Measurements from ENCODE around the gene DLGAP1.

Gene DLGAP1

GRCh38 chr18:4172196-4173100 lies 282.7 kb downstream of the DLGAP1 start:
- DNase-seq (ENCODE audit: low spot score): no peak
- in situ Hi-C loops (cut with MboI; ENCODE audit: low pct_unique_long_range_greater_than_20kb, low sequenced_read_pairs, unreplicated experiment): no loop called here

DNA sequence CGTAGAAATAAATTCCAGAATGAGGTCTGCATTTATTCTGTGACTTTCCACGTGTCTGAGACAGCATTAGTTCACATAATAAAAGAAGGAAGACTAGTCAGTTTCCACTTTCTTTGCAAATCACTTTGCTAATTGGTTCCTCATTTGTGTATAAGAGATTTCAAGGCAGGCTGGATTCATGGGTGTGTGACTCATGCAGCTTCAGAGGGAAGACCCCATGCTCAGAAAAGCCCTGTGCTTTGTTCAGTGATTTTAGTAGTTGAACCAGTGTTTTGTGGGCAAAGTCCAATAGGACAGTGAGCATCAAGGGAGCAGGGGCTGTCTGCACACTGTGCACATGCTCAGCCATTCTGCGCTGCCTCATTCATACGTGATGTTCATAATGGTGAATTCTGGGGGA lies 297.8 kb downstream of the DLGAP1 start:
- no peak for DNase-seq (ENCODE audit: low spot score)
- no peak for TF ChIP-seq CTCF (IDR thresholded peaks at IDR 0.05; ENCODE audit: extremely low read depth, insufficient read depth, missing control alignments)
- in situ Hi-C loops (cut with MboI; ENCODE audit: low pct_unique_long_range_greater_than_20kb, low sequenced_read_pairs, unreplicated experiment): no loop called here

More at GRCh38 chr18:4172196-4173100, 282.7 kb downstream of the DLGAP1 start:
- TF ChIP-seq CTCF (IDR thresholded peaks at IDR 0.05; ENCODE audit: extremely low read depth, insufficient read depth, missing control alignments): no peak

GRCh38 chr18:4146797-4147196 lies 308.3 kb downstream of the DLGAP1 start:
- TF ChIP-seq CTCF (IDR thresholded peaks at IDR 0.05; ENCODE audit: extremely low read depth, insufficient read depth, missing control alignments): no peak
- DNase-seq (ENCODE audit: low spot score): no peak
- in situ Hi-C loops (cut with MboI; ENCODE audit: low pct_unique_long_range_greater_than_20kb, low sequenced_read_pairs, unreplicated experiment): no loop called here

DNA sequence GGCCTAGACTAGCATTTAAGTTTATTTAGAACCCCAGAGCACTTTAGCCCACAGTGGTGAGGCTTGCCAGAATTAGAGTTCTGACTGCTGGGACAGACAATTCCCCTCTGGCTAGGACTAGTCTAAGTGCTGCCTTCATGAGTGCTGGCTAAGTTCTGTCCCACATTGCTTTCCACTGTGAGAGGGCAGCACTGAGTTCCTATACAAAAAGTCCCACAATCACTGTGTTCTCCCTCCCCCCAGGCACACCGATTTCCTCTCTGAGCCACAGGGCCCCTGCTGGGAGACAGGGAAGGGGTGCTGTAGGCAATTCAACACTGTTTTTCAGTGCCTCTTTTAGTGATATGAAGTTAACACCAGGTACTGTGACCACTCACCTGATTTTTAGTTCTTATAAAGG lies 310.9 kb downstream of the DLGAP1 start:
- in situ Hi-C loops (cut with MboI; ENCODE audit: low pct_unique_long_range_greater_than_20kb, low sequenced_read_pairs, unreplicated experiment): no loop called here
- no peak for TF ChIP-seq CTCF (IDR thresholded peaks at IDR 0.05; ENCODE audit: extremely low read depth, insufficient read depth, missing control alignments)
- DNase-seq (ENCODE audit: low spot score): no peak

DNA sequence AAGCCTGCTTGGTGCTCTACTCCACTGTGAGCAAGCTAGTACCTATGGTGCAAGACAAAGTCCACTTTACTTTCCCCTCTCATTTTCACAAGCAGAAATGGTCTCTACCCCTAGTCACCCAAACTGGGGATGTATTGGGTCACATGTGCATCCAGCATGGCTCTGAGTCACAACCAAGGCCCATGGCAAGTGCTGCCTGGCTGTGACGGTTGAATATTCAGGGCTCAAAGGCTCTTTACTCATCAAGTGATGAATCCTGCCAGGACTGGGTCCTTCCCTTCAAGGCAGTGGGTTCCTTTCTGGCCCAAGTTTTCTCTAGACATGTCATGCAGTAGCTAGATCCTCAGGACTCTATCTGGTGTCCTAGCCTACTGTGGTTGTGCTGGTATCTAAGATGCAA lies 311.5 kb downstream of the DLGAP1 start:
- no peak for TF ChIP-seq CTCF (IDR thresholded peaks at IDR 0.05; ENCODE audit: extremely low read depth, insufficient read depth, missing control alignments)
- in situ Hi-C loops (cut with MboI; ENCODE audit: low pct_unique_long_range_greater_than_20kb, low sequenced_read_pairs, unreplicated experiment): no loop called here
- DNase-seq (ENCODE audit: low spot score): no peak

GRCh38 chr18:4142876-4143275 lies 312.2 kb downstream of the DLGAP1 start:
- in situ Hi-C loops (cut with MboI; ENCODE audit: low pct_unique_long_range_greater_than_20kb, low sequenced_read_pairs, unreplicated experiment): no loop called here
- TF ChIP-seq CTCF (IDR thresholded peaks at IDR 0.05; ENCODE audit: extremely low read depth, insufficient read depth, missing control alignments): no peak
- no peak for DNase-seq (ENCODE audit: low spot score)

Measured in GM13977 (cell line).